Karpas-422 (cell line): Measurements from ENCODE around the gene KCNK16. TPM values are rescaled to one million over a fixed set of nuclear protein-coding genes. Genes with fewer than 3 reads are reported as not detected.

Experiments used
- DNase-seq: peaks from one replicate; pipeline ENCODE4 v3.0.0-alpha.2; 2015
- H2AFZ ChIP-seq: fragments of 200-600 bp; sonication (generic); 2 replicates; pipeline ENCODE4 v1.6.1; 2014; ENCODE audit warnings: antibody characterized with exemption, low read length, mixed read lengths
- H3K27ac ChIP-seq: fragments of 200-600 bp; sonication (generic); 2 replicates; pipeline ENCODE4 v1.5.1; 2014; ENCODE audit warnings: mild to moderate bottlenecking, low read length, moderate library complexity
- H3K27me3 ChIP-seq: fragments of 200-600 bp; sonication (generic); 2 replicates; pipeline ENCODE4 v1.6.1; 2014; ENCODE audit warnings: low read length, mixed read lengths
- H3K36me3 ChIP-seq: fragments of 200-600 bp; sonication (generic); 2 replicates; pipeline ENCODE4 v1.6.1; 2014; ENCODE audit warnings: low read length, mixed read lengths; ENCODE audit not compliant: insufficient read depth
- H3K4me1 ChIP-seq: fragments of 200-600 bp; sonication (generic); 2 replicates; pipeline ENCODE4 v1.6.1; 2014; ENCODE audit warnings: mild to moderate bottlenecking, low read length, mixed read lengths
- H3K4me2 ChIP-seq: fragments of 200-600 bp; sonication (generic); 2 replicates; pipeline ENCODE4 v1.6.1; 2014; ENCODE audit warnings: low read length, low read depth, mild to moderate bottlenecking; ENCODE audit not compliant: poor library complexity, severe bottlenecking
- H3K4me3 ChIP-seq: fragments of 200-600 bp; sonication (generic); 2 replicates; pipeline ENCODE4 v1.5.1; 2014; ENCODE audit warnings: mild to moderate bottlenecking, antibody characterized with exemption, low read length, mixed read lengths
- H3K79me2 ChIP-seq: fragments of 200-600 bp; sonication (generic); 2 replicates; pipeline ENCODE4 v1.6.1; 2014; ENCODE audit warnings: mild to moderate bottlenecking, low read length, mixed read lengths
- H3K9ac ChIP-seq: fragments of 200-600 bp; sonication (generic); 2 replicates; pipeline ENCODE4 v1.6.0; 2014; ENCODE audit warnings: low read length
- H3K9me2 ChIP-seq: fragments of 200-600 bp; sonication (generic), shearing (Covaris generic); replicated peaks from 2 replicates; pipeline ENCODE4 v1.6.0; 2014; ENCODE audit warnings: mild to moderate bottlenecking, low read length, moderate library complexity; ENCODE audit not compliant: insufficient read depth
- H3K9me3 ChIP-seq: fragments of 300-700, 200-600 bp; sonication (generic); 2 replicates; pipeline ENCODE4 v1.6.1; 2014; ENCODE audit warnings: low read length, mixed read lengths
- H4K20me1 ChIP-seq: fragments of 200-600 bp; sonication (generic); 2 replicates; pipeline ENCODE4 v1.6.1; 2014; ENCODE audit warnings: mild to moderate bottlenecking, antibody characterized with exemption, low read length, low read depth; ENCODE audit not compliant: insufficient read depth
- total RNA-seq: library from RNA; depleted of rRNA; stranded (reverse); fragments of >200 nt; shearing (Covaris generic); gene quantifications from 2 replicates; pipeline ENCODE4 v1.2.3, GENCODE V29; 2014; ENCODE audit warnings: low replicate concordance

Gene KCNK16
- total RNA-seq, 1 experiment from 2014 or later: not detected

DNA sequence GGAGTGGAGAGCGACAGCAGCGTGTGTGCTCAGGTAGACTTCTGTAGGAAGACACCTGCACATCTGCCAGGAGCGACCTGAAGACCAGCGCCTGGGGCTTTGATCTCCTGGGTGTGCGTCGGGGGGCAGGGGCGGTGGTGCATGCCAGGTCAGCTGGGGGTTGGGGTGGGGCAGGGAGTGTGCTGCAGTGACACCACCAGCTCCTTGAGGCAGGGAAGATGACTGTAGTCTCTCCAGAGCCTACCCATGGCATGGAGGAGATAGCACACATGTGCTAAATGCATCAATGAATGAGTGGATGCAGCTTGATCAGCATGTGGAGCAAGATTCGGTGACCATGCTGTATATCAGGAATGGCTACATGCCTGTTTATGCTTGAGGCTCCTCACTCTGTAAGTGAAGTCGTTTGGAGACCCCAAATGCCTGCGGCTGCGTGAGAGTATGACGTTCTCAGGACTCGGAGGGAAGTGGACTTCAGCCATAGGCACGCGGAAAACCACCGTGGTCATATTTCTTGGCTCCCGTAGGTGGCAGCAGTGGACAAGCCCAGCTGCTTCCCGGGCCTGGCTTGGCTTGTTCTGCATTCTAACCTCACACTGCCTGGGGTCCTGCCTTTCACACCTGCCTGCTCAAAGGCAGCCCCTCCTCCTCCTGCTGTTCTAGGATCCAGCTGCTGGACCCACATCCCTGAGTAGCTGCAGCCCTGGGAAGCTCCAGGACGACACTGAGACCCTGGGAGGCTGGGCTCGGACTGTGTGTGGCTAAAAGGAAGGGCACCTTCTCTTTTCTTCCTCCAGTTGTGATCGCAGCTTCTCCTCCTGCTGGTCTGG is 39.4 kb upstream of the KCNK16 start:
- H2AFZ ChIP-seq: no peak overlapping the region
- H3K9ac ChIP-seq: no peak overlapping the region
- H3K79me2 ChIP-seq: no peaks in the 10 kb centered on the region
- no peaks in the 10 kb centered on the region for H3K9me3 ChIP-seq
- no peaks in the 10 kb centered on the region for H3K36me3 ChIP-seq
- peak; percentile 84 for DNase-seq
- H4K20me1 ChIP-seq: no peaks in the 10 kb centered on the region
- H3K27me3 ChIP-seq: peaks cover 3% of the 10 kb centered on the region; the same call in 1 of the 2 replicates
- no peaks in the 10 kb centered on the region for H3K9me2 ChIP-seq
- no peak overlapping the region for H3K4me2 ChIP-seq
- no peak overlapping the region for H3K4me3 ChIP-seq
- no peak overlapping the region for H3K27ac ChIP-seq
- H3K4me1 ChIP-seq: no peaks in the 10 kb centered on the region

DNA sequence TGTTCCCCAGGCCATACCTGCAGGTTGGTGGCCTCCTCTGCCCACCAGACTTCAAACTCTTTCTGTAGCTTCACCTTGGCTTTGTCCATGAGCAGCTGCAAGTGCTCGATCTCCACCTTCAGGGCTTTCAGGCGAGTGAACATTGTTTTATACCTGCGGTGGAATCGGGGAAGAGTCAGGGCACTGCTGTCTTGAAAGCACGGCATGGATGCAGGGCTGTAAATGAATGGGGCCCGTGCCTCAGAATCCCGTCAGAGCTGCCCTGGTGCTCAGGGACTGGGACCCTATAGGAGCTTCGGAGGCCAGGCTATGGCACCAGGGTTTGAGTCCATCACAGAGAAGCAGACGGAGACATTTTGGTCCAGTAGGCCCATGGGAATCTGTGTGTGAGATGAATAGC is 37.9 kb upstream of the KCNK16 start:
- Histone ChIP-seq H3K27me3 (peaks cover 3% of the 10 kb centered on the region; the same call in 1 of the 2 replicates), H3K4me1 (no peaks in the 10 kb centered on the region), H3K9me3 (no peaks in the 10 kb centered on the region), H3K27ac (no peak overlapping the region), H4K20me1 (no peaks in the 10 kb centered on the region), H3K4me3 (no peak overlapping the region), H3K9me2 (no peaks in the 10 kb centered on the region), H3K4me2 (no peak overlapping the region), H3K79me2 (no peaks in the 10 kb centered on the region), H3K9ac (no peak overlapping the region), H2AFZ (no peak overlapping the region), H3K36me3 (no peaks in the 10 kb centered on the region)
- DNase-seq: no peak

DNA sequence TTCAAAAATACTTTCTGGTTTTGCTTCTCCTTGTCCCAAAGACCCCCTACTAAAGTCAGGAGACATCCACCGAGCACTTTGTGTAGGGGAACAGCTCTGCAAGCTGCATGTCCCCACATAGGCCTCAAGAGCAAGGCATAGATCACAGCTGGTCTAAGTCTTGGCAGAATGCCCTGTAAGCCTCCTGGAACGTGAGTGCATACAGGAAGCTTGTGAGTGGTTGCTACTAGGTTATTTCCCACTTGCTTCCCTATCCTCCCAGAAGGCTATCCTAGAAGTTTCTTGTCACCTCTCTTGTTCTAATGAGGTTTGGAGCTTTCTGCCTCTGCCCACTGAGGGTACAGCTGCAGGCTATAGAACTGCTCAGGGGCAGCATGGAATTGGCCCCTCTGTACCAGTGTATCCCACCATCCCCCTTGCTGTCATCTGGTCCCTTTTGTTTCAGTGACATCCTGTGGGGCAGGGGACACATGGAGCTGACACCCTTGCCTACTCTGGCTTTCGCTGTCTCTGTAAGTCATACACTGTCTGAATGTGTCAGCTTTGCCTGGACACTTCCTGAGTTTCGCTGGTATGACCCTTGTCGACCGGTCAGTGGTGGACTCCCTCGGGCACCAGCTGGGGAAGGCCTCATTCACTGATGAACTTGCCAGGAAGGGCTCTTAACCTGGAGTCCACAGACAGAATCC is 35.6 kb upstream of the KCNK16 start:
- no peak for DNase-seq
- H3K4me2 ChIP-seq: no peak overlapping the region
- no peaks in the 10 kb centered on the region for H4K20me1 ChIP-seq
- H3K9ac ChIP-seq: no peak overlapping the region
- no peaks in the 10 kb centered on the region for H3K9me3 ChIP-seq
- no peaks in the 10 kb centered on the region for H3K27me3 ChIP-seq
- no peaks in the 10 kb centered on the region for H3K36me3 ChIP-seq
- no peaks in the 10 kb centered on the region for H3K9me2 ChIP-seq
- no peak overlapping the region for H3K4me3 ChIP-seq
- H2AFZ ChIP-seq: no peak overlapping the region
- no peaks in the 10 kb centered on the region for H3K79me2 ChIP-seq
- no peak overlapping the region for H3K27ac ChIP-seq
- no peaks in the 10 kb centered on the region for H3K4me1 ChIP-seq

DNA sequence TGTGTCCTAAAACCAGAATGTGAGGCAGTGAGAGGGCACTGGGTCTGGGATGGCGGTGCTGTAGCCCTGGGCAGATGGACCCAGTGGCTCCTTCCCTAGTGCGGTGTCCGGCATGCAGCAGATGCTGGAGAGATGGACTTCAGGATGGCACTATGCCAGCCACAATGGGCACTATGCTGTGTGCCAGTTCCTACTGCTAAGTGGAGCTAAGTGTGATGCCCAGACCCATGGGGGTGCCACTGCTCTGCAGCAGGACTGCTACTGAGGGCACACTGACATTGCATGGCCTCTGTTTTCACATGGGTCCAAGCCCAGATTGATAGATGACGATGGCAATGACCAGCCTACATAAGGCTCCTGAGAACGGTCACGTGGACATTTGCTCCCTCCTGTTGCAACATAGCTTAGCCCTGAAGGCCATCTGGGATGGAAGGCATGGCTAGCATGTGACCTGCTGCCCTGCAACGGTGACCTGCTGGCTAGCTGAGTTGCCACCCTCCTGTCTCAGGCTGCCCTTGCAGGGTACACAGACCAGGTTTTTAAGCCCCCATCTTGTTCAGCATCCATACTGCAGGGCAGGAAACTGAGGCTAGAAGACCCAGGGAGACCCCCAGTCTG is 31.3 kb upstream of the KCNK16 start:
- H3K36me3 ChIP-seq: no peaks in the 10 kb centered on the region
- no peak overlapping the region for H3K9ac ChIP-seq
- no peak overlapping the region for H3K27ac ChIP-seq
- H3K79me2 ChIP-seq: no peaks in the 10 kb centered on the region
- no peak overlapping the region for H3K4me2 ChIP-seq
- H3K27me3 ChIP-seq: no peaks in the 10 kb centered on the region
- peak; percentile 19 for DNase-seq
- no peaks in the 10 kb centered on the region for H4K20me1 ChIP-seq
- H3K4me3 ChIP-seq: no peak overlapping the region
- H3K4me1 ChIP-seq: no peaks in the 10 kb centered on the region
- H2AFZ ChIP-seq: no peak overlapping the region
- no peaks in the 10 kb centered on the region for H3K9me2 ChIP-seq
- no peaks in the 10 kb centered on the region for H3K9me3 ChIP-seq

DNA sequence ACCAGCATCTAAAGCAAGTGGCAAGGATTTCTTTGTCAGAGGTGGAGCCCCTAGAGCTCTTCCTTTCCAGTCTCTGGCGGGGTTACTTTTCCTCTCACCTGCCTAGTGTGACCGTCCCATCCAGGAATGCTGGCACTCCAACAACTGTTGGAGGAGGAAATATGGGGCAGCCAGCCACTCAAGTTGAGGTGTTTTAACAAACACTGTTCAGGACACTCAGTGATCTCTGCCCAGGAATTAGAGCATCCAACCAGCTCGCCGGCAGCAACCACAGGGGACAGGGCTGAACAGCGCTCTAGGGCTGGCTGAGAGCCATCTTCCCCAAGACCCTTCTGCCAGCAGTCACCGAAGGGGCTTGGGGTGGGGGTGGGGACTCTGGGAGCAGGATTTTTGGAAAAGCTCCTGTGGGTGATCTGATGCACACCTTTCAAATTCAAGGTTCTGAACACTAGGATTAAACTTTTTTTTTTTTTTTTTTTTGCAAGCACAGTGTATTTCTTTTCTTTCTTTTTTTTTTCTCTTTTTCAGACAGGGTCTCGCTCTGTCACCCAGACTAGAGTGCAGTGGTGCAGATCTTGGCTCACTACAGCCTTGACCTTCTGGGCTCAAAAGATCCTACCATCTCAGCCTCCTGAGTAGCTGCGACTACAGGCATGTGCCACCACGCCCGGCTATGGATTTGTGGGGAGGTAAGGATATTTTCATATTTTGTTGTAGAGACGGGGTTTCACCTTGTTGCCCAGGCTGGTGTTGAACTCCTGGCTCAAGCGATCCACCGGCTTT is 28.4 kb upstream of the KCNK16 start:
- H4K20me1 ChIP-seq: no peaks in the 10 kb centered on the region
- no peak overlapping the region for H3K4me2 ChIP-seq
- no peak overlapping the region for H3K4me3 ChIP-seq
- no peaks in the 10 kb centered on the region for H3K36me3 ChIP-seq
- no peaks in the 10 kb centered on the region for H3K4me1 ChIP-seq
- no peak overlapping the region for H3K27ac ChIP-seq
- DNase-seq: peak; percentile 2
- no peaks in the 10 kb centered on the region for H3K9me3 ChIP-seq
- H3K79me2 ChIP-seq: no peaks in the 10 kb centered on the region
- H3K27me3 ChIP-seq: no peaks in the 10 kb centered on the region
- no peak overlapping the region for H3K9ac ChIP-seq
- H2AFZ ChIP-seq: no peak overlapping the region
- H3K9me2 ChIP-seq: no peaks in the 10 kb centered on the region

DNA sequence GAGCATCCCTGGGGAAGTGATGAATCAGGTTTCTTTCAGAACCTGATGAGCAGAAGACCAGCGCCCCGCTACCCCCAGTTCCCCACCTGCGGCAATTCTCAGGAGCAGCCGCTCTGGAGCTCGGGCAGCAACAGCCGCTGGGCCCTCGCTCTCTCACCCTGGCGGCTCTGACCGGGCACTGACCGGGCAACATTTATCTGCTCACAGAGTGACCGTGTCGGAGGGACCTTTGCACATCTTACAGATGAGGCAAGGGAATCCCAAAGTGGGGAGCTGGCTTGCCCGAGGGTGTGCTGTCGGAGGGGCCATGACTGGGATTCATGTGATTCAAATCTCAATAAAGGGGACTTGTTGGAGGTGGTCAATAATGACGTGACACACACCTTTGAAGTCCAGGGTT is 26.2 kb upstream of the KCNK16 start:
- H3K9ac ChIP-seq: no peak overlapping the region
- no peak for DNase-seq
- no peaks in the 10 kb centered on the region for H3K79me2 ChIP-seq
- no peak overlapping the region for H3K27ac ChIP-seq
- no peaks in the 10 kb centered on the region for H4K20me1 ChIP-seq
- no peak overlapping the region for H2AFZ ChIP-seq
- no peak overlapping the region for H3K4me3 ChIP-seq
- no peaks in the 10 kb centered on the region for H3K9me2 ChIP-seq
- H3K27me3 ChIP-seq: no peaks in the 10 kb centered on the region
- H3K4me1 ChIP-seq: no peaks in the 10 kb centered on the region
- no peak overlapping the region for H3K4me2 ChIP-seq
- H3K36me3 ChIP-seq: no peaks in the 10 kb centered on the region
- H3K9me3 ChIP-seq: no peaks in the 10 kb centered on the region

DNA sequence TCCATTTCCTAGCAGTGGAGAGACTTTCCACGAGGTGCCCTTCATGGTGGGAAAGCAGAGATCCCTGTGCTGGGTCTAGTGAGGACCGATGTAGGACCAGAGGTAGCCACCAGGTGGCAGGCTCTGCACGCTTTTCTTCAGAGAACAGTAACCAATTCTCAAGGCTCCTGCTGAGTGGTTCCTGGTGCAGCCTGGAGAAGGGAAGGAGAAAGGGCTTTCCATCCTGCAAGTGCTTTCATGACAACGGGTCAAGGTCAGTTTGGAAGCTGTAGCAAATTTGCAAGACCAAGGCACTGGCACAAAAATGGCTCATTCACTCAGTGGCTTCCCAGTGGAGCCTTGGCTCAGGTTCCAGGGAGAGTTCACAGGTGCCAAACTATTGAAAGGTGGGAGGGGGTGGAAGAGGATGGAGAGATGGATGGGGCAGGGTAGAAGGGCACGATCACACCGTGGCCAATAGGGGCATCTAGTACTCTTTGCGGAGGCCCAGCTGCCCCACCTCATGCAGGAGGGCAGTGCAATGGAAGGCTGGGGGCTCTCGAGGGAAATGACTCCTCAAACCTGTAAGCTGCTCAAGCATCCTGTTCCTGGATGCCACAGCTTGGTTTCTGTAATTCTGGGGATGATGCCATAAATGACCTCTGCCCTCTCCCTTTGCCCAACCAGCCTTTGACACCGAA is 25.5 kb upstream of the KCNK16 start:
- no peaks in the 10 kb centered on the region for H3K9me2 ChIP-seq
- no peaks in the 10 kb centered on the region for H3K27me3 ChIP-seq
- no peak overlapping the region for H3K9ac ChIP-seq
- no peaks in the 10 kb centered on the region for H3K36me3 ChIP-seq
- H4K20me1 ChIP-seq: no peaks in the 10 kb centered on the region
- no peak overlapping the region for H2AFZ ChIP-seq
- H3K4me3 ChIP-seq: no peak overlapping the region
- no peaks in the 10 kb centered on the region for H3K79me2 ChIP-seq
- no peak overlapping the region for H3K4me2 ChIP-seq
- no peaks in the 10 kb centered on the region for H3K9me3 ChIP-seq
- no peak overlapping the region for H3K27ac ChIP-seq
- H3K4me1 ChIP-seq: no peaks in the 10 kb centered on the region
- peak; percentile 81 for DNase-seq
